ENCODE results near the gene ABCA6. TPM values are rescaled to one million over a fixed set of nuclear protein-coding genes. Genes with fewer than 3 reads are reported as not detected.
A peak's percentile ranks its signal among the peaks of the same experiment; 100 is the strongest.

ABCA6 gene
- polyA plus RNA-seq, 4 donors = 0.59 to 6.5 (median 2.1) TPM

DNA sequence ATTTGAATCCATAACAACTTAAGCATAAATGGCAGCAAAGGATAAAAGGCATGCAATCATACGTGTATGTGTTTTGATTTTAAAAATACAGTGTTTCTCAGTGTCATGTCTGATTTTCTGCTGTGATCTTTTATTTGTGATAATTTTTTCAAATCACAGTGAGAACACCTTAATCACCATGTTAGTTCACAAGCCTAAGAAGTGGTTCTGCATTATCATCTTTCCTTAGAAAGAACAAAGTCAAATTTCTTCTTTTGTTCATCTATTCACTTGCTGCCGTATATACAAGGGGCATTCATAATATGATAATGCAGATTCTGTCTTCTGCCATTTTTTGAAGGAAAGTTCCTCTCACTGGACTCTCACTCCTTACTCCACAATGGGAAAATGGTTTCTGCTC is 47.7 kb downstream of the ABCA6 start:
- H3K27me3 ChIP-seq (ENCODE audit: control insufficient read depth in 3 of 3, insufficient read depth in 3 of 3, low read length in 3 of 3) = no peaks in the 10 kb centered on the region
- WGBS, 3 donors = 93 to 97% (median 94%) methylated on average over 2 of the region's 2 CpGs
- FAIRE-seq (no peak), DNase-seq (no peak)
- H3K4me1 ChIP-seq (ENCODE audit: control insufficient read depth in 3 of 3, insufficient read depth in 2 of 3, low read depth in 1 of 3, low read length in 2 of 3) = peaks cover 0 to 3% (median 0%) of the 10 kb centered on the region in 3 donors
- no peaks in the 10 kb centered on the region for H3K36me3 ChIP-seq (ENCODE audit: control insufficient read depth in 3 of 3, insufficient read depth in 2 of 3, low read depth in 1 of 3, low read length in 3 of 3)
- H3K4me3 ChIP-seq (ENCODE audit: low read depth in 1 of 3, low read length in 3 of 3) = no peak overlapping the region
- H3K27ac ChIP-seq (ENCODE audit: low read depth in 1 of 3, low read length in 2 of 3) = no peak overlapping the region
- H3K9me3 ChIP-seq (ENCODE audit: control insufficient read depth in 2 of 2, insufficient read depth in 1 of 2, low read depth in 1 of 2, low read length in 1 of 2) = no peaks in the 10 kb centered on the region

DNA sequence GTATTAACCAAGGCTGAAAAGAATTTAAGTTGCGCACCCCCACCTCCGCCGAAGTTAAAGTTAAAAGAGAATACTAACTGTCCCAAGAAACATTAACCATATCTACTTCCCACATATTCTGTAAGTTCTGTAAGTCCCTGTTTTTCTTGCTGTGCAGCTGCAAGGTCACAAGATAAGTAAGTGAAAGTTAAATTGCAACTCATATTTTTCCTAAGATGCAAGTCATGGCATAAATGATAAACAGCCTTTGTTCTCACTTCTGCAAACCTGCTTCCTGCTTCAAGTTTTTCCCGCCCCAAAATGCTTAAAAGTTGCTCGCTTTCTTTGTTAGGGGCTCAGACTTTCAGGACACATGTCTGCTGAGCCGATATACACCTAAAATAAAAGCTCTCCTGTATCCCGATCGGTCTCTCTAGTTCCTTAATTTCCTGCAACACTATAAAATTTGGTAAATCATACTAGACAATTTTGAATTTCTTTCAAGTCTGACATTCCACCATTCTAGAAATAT is 48.4 kb downstream of the ABCA6 start:
- Histone ChIP-seq H3K9me3 (ENCODE audit: control insufficient read depth in 2 of 2, insufficient read depth in 1 of 2, low read depth in 1 of 2, low read length in 1 of 2) (no peaks in the 10 kb centered on the region), H3K4me1 (ENCODE audit: control insufficient read depth in 3 of 3, insufficient read depth in 2 of 3, low read depth in 1 of 3, low read length in 2 of 3) (peaks cover 0 to 3% (median 0%) of the 10 kb centered on the region in 3 donors), H3K27me3 (ENCODE audit: control insufficient read depth in 3 of 3, insufficient read depth in 3 of 3, low read length in 3 of 3) (no peaks in the 10 kb centered on the region), H3K4me3 (ENCODE audit: low read depth in 1 of 3, low read length in 3 of 3) (peak overlapping the region in 1 of 3 donors; percentile 2), H3K36me3 (ENCODE audit: control insufficient read depth in 3 of 3, insufficient read depth in 2 of 3, low read depth in 1 of 3, low read length in 3 of 3) (no peaks in the 10 kb centered on the region), H3K27ac (ENCODE audit: low read depth in 1 of 3, low read length in 2 of 3) (no peak overlapping the region)
- 19 to 38% (median 23%) methylated on average over 8 of the region's 8 CpGs for WGBS, 3 donors
- FAIRE-seq (no peak), DNase-seq (peak; percentile 44 to 46)

DNA sequence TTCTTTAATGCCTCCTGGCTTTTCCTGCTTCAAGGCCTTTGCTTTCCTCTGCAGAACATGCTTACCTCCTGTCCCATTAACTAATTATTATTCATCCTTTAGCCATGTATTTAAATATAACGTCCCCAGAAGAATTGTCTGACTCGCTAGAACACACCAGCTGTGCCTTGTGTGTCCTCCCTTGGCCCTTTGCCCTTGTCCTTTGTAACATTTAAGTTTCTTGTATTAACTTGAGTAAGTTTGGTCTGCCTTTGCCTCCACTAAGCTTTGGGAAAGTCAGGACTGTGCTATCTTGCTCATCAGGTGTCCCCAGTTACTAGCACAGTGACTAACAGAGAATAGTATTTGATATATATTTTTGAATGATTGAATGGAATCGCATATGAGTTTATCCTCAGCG is 51.3 kb downstream of the ABCA6 start:
- Histone ChIP-seq H3K27ac (ENCODE audit: low read depth in 1 of 3, low read length in 2 of 3) (no peak overlapping the region), H3K27me3 (ENCODE audit: control insufficient read depth in 3 of 3, insufficient read depth in 3 of 3, low read length in 3 of 3) (no peaks in the 10 kb centered on the region), H3K4me1 (ENCODE audit: control insufficient read depth in 3 of 3, insufficient read depth in 2 of 3, low read depth in 1 of 3, low read length in 2 of 3) (peaks cover 0 to 3% (median 0%) of the 10 kb centered on the region in 3 donors), H3K9me3 (ENCODE audit: control insufficient read depth in 2 of 2, insufficient read depth in 1 of 2, low read depth in 1 of 2, low read length in 1 of 2) (no peaks in the 10 kb centered on the region), H3K36me3 (ENCODE audit: control insufficient read depth in 3 of 3, insufficient read depth in 2 of 3, low read depth in 1 of 3, low read length in 3 of 3) (no peaks in the 10 kb centered on the region), H3K4me3 (ENCODE audit: low read depth in 1 of 3, low read length in 3 of 3) (no peak overlapping the region)
- DNase-seq (no peak), FAIRE-seq (no peak)
- 69 to 81% (median 78%) methylated on average over 4 of the region's 4 CpGs for WGBS, 3 donors

DNA sequence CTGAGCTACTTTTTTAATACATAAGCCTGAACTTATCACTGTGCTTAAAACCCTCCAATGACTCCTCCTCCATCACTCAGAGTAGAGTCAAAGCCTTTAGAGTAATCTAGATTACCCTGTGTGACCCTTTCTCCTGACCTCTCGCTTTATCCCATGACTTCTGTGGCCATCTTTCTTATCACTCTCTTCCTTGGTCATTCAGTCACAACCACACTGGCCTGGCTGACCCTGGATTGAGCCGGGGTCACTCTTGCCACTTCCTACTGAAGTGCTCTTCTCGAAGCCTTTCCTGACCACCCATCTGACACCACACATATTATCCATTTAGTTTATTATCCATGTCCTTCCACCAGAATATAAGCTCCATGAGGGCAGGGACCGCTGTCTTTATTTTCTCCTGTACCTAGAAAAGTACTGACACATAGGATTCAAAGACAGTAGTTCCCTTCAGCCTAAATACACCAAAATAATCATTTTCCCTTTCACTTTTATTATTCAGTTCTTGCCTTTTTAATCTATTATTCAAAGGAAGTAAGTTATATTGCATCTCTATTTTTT is 53.0 kb downstream of the ABCA6 start:
- H3K4me3 ChIP-seq (ENCODE audit: low read depth in 1 of 3, low read length in 3 of 3) = no peak overlapping the region
- H3K9me3 ChIP-seq (ENCODE audit: control insufficient read depth in 2 of 2, insufficient read depth in 1 of 2, low read depth in 1 of 2, low read length in 1 of 2) = no peaks in the 10 kb centered on the region
- H3K27me3 ChIP-seq (ENCODE audit: control insufficient read depth in 3 of 3, insufficient read depth in 3 of 3, low read length in 3 of 3) = no peaks in the 10 kb centered on the region
- H3K36me3 ChIP-seq (ENCODE audit: control insufficient read depth in 3 of 3, insufficient read depth in 2 of 3, low read depth in 1 of 3, low read length in 3 of 3) = no peaks in the 10 kb centered on the region
- WGBS, 3 donors = 75 to 80% (median 76%) methylated on average over 4 of the region's 4 CpGs
- FAIRE-seq (no peak), DNase-seq (no peak)
- no peak overlapping the region for H3K27ac ChIP-seq (ENCODE audit: low read depth in 1 of 3, low read length in 2 of 3)
- peaks cover 0 to 3% (median 0%) of the 10 kb centered on the region in 3 donors for H3K4me1 ChIP-seq (ENCODE audit: control insufficient read depth in 3 of 3, insufficient read depth in 2 of 3, low read depth in 1 of 3, low read length in 2 of 3)

DNA sequence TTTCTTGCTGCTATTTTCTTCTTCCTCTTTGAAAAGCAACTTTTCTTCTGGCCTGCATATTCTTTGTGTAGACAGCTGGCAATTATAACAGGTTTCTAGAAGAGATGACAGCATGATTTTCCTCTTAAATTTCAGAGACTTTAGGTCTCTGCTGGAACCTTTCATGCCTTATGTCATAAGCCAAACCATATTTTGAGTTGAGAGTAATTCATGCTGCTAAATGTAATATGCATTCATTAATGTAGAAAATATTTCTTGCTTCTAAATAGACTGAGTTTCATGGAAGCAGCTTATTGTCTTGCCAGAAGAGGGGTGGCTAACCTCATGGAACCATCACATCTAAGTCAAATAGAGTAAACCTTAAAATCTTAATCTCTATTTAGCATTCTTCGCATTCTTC is 55.1 kb downstream of the ABCA6 start:
- no peaks in the 10 kb centered on the region for H3K27me3 ChIP-seq (ENCODE audit: control insufficient read depth in 3 of 3, insufficient read depth in 3 of 3, low read length in 3 of 3)
- peaks cover 1 to 6% of the 10 kb centered on the region in 2 donors for H3K9me3 ChIP-seq (ENCODE audit: control insufficient read depth in 2 of 2, insufficient read depth in 1 of 2, low read depth in 1 of 2, low read length in 1 of 2)
- FAIRE-seq = no peak
- 93 to 98% (median 96%) methylated on average over 1 of the region's 1 CpG for WGBS, 3 donors
- H3K36me3 ChIP-seq (ENCODE audit: control insufficient read depth in 3 of 3, insufficient read depth in 2 of 3, low read depth in 1 of 3, low read length in 3 of 3) = no peaks in the 10 kb centered on the region
- DNase-seq = no peak
- no peaks in the 10 kb centered on the region for H3K4me1 ChIP-seq (ENCODE audit: control insufficient read depth in 3 of 3, insufficient read depth in 2 of 3, low read depth in 1 of 3, low read length in 2 of 3)
- no peak overlapping the region for H3K4me3 ChIP-seq (ENCODE audit: low read depth in 1 of 3, low read length in 3 of 3)
- no peak overlapping the region for H3K27ac ChIP-seq (ENCODE audit: low read depth in 1 of 3, low read length in 2 of 3)

DNA sequence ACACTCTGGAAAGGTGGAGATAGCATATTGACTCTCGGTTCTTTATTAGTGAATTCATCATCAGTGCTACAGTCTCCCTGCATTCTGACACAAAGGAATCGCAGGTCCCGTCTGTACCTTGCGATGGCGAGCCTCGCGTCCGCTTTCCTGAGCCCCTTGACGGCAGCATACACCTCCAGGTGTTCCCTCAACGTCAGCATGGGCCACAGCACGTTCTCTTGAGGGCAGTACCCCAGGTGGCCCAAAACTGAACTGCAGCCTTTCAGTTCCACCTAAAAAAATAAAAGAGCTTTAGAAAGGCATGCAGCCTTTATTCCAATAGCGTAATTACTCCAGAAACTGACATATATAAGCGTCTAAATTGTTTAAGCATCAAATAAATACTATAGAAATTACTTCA is 56.8 kb downstream of the ABCA6 start:
- H3K27ac ChIP-seq (ENCODE audit: low read depth in 1 of 3, low read length in 2 of 3) = no peak overlapping the region
- H3K4me1 ChIP-seq (ENCODE audit: control insufficient read depth in 3 of 3, insufficient read depth in 2 of 3, low read depth in 1 of 3, low read length in 2 of 3) = no peaks in the 10 kb centered on the region
- H3K9me3 ChIP-seq (ENCODE audit: control insufficient read depth in 2 of 2, insufficient read depth in 1 of 2, low read depth in 1 of 2, low read length in 1 of 2) = peaks cover 1 to 6% of the 10 kb centered on the region in 2 donors
- no peaks in the 10 kb centered on the region for H3K27me3 ChIP-seq (ENCODE audit: control insufficient read depth in 3 of 3, insufficient read depth in 3 of 3, low read length in 3 of 3)
- 63 to 72% (median 67%) methylated on average over 13 of the region's 13 CpGs for WGBS, 3 donors
- DNase-seq = peak; percentile 14 to 40
- no peak for FAIRE-seq
- H3K4me3 ChIP-seq (ENCODE audit: low read depth in 1 of 3, low read length in 3 of 3) = no peak overlapping the region
- H3K36me3 ChIP-seq (ENCODE audit: control insufficient read depth in 3 of 3, insufficient read depth in 2 of 3, low read depth in 1 of 3, low read length in 3 of 3) = no peaks in the 10 kb centered on the region

DNA sequence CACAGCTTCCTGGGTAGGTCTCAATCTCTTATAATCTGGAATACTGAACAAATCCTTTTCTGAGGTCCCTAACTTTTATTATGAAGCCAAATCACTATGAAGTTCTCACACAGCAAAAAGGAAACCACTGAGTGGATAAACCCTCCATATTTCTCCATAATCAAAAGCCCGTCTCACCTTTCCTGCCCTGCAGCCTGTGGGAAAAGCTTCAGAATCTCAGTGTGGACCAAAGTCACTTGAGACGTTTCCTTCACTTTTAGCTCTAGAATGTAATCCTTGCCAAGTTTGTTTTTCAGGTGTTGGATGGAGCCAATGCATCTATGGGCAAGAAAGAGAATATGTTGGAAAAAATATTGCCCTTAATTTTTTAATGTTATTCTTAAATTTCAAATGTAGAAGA is 59.0 kb downstream of the ABCA6 start:
- Histone ChIP-seq H3K27me3 (ENCODE audit: control insufficient read depth in 3 of 3, insufficient read depth in 3 of 3, low read length in 3 of 3) (no peaks in the 10 kb centered on the region), H3K36me3 (ENCODE audit: control insufficient read depth in 3 of 3, insufficient read depth in 2 of 3, low read depth in 1 of 3, low read length in 3 of 3) (no peaks in the 10 kb centered on the region), H3K4me1 (ENCODE audit: control insufficient read depth in 3 of 3, insufficient read depth in 2 of 3, low read depth in 1 of 3, low read length in 2 of 3) (no peaks in the 10 kb centered on the region), H3K9me3 (ENCODE audit: control insufficient read depth in 2 of 2, insufficient read depth in 1 of 2, low read depth in 1 of 2, low read length in 1 of 2) (peaks cover 1 to 6% of the 10 kb centered on the region in 2 donors), H3K4me3 (ENCODE audit: low read depth in 1 of 3, low read length in 3 of 3) (no peak overlapping the region), H3K27ac (ENCODE audit: low read depth in 1 of 3, low read length in 2 of 3) (no peak overlapping the region)
- 91 to 98% (median 93%) methylated on average over 2 of the region's 2 CpGs for WGBS, 3 donors
- FAIRE-seq (no peak), DNase-seq (no peak)

DNA sequence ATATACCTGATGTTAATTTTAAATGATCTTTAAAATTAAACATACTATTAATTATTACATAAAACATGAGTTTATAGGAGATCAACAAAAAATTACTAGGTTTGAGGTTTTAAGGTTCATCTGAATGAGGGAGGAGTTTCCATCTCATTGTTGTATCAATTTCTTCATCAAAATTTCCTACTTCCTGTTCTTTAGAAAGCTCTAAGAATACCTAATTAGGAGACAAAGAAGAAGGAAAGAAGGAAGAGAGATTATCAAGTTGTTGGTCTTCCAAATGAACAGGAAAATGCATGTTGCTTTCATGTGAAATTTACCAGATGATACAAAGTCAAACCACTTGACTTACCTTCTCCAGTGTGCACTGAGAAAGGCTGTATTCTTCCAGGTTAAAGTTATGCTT is 62.8 kb downstream of the ABCA6 start:
- Histone ChIP-seq H3K27ac (ENCODE audit: low read depth in 1 of 3, low read length in 2 of 3) (no peak overlapping the region), H3K4me1 (ENCODE audit: control insufficient read depth in 3 of 3, insufficient read depth in 2 of 3, low read depth in 1 of 3, low read length in 2 of 3) (no peaks in the 10 kb centered on the region), H3K27me3 (ENCODE audit: control insufficient read depth in 3 of 3, insufficient read depth in 3 of 3, low read length in 3 of 3) (no peaks in the 10 kb centered on the region), H3K9me3 (ENCODE audit: control insufficient read depth in 2 of 2, insufficient read depth in 1 of 2, low read depth in 1 of 2, low read length in 1 of 2) (peaks cover 1 to 7% of the 10 kb centered on the region in 2 donors), H3K4me3 (ENCODE audit: low read depth in 1 of 3, low read length in 3 of 3) (no peak overlapping the region), H3K36me3 (ENCODE audit: control insufficient read depth in 3 of 3, insufficient read depth in 2 of 3, low read depth in 1 of 3, low read length in 3 of 3) (no peaks in the 10 kb centered on the region)
- FAIRE-seq (no peak), DNase-seq (no peak)

DNA sequence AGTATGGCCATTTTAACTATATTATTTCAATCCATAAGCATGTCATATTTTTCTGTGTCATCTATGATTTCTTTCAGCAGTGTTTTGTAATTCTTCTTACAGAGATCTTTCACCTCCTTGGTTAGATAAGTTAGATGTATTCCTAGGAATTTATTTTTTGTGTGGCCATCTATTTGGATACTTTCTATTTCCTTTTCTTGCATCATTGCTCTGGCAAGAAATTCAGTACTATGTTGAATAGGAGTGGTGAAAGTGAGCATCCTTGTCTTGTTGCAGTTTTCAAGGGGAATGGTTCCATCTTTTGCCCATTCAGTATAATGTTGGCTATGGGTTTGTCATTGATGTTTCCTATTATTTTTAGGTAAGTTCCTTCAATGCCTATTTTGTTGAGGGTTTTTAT is 65.9 kb downstream of the ABCA6 start:
- Histone ChIP-seq H3K27me3 (ENCODE audit: control insufficient read depth in 3 of 3, insufficient read depth in 3 of 3, low read length in 3 of 3) (no peaks in the 10 kb centered on the region), H3K4me1 (ENCODE audit: control insufficient read depth in 3 of 3, insufficient read depth in 2 of 3, low read depth in 1 of 3, low read length in 2 of 3) (no peaks in the 10 kb centered on the region), H3K27ac (ENCODE audit: low read depth in 1 of 3, low read length in 2 of 3) (no peak overlapping the region), H3K36me3 (ENCODE audit: control insufficient read depth in 3 of 3, insufficient read depth in 2 of 3, low read depth in 1 of 3, low read length in 3 of 3) (no peaks in the 10 kb centered on the region), H3K4me3 (ENCODE audit: low read depth in 1 of 3, low read length in 3 of 3) (no peak overlapping the region), H3K9me3 (ENCODE audit: control insufficient read depth in 2 of 2, insufficient read depth in 1 of 2, low read depth in 1 of 2, low read length in 1 of 2) (peaks cover 0 to 3% of the 10 kb centered on the region in 2 donors)
- DNase-seq (no peak), FAIRE-seq (no peak)

Data from small intestine (tissue), 7 donors.